HCT116 (cell line): Measurements from ENCODE around the gene UQCC5. TPM values are rescaled to one million over a fixed set of nuclear protein-coding genes. Genes with fewer than 3 reads are reported as not detected.

Source experiments
- ATAC-seq: fragments of 200-7000 bp; cut with Tn5 transposase; 2 replicates; pipeline ENCODE4 v1.9.1; 2020; ENCODE audit warnings: mild to moderate bottlenecking, moderate library complexity
- BruUV-seq: library from RNA; stranded (reverse); fragments of 400-500 nt; replicated peaks from 2 replicates; lab custom pipeline; 2021; lab: Mats Ljungman, UMichigan
- CTCF ChIA-PET: fragments of 300-600 bp; sonication (Branson Sonifier 250); formaldehyde crosslinking; loops from one replicate; lab custom pipeline; 2021; ENCODE audit warnings: antibody characterized with exemption; lab: Charles Lee
- POLR2A ChIA-PET: fragments of 300-600, 350-600 bp; sonication (Branson Sonifier 250); formaldehyde crosslinking; loops from one replicate; lab custom pipeline; 2021; ENCODE audit warnings: antibody characterized with exemption; lab: Charles Lee
- RAD21 ChIA-PET, 2 experiments: fragments of 300-600 bp; sonication (Branson Sonifier 250); formaldehyde crosslinking; loops; one replicate each; lab custom pipeline; 2023; ENCODE audit warnings: low total read pairs in 2 of 2; ENCODE audit not compliant: uncharacterized antibody in 2 of 2, unreplicated experiment in 2 of 2, low non-redundant PET in 1 of 2; lab: Charles Lee
- DNase-seq: peaks from one replicate; pipeline ENCODE4 v3.0.0-alpha.2; 2010; ENCODE audit warnings: low read depth, low spot score
- H2AFZ ChIP-seq: fragments of 200-600 bp; shearing (Covaris generic), sonication (generic); 2 replicates; pipeline ENCODE4 v1.6.1; 2017; ENCODE audit warnings: low read depth, mixed run types, mixed read lengths, antibody characterized with exemption, low read length; ENCODE audit not compliant: poor library complexity, severe bottlenecking
- H3K27ac ChIP-seq: 2 replicates; pipeline ENCODE4 v1.5.1; 2012; ENCODE audit warnings: low read depth, low read length
- H3K27me3 ChIP-seq: fragments of 200-600 bp; sonication (generic); 2 replicates; pipeline ENCODE4 v1.6.1; 2016; ENCODE audit warnings: mixed run types, low read length, mixed read lengths; ENCODE audit not compliant: insufficient read depth
- H3K36me3 ChIP-seq, 2 experiments: fragments of 200-500 bp in 1 of 2; fragments of 200-600 bp in 1 of 2; sonication (Bioruptor generic) in 1 of 2; sonication (generic) in 1 of 2; 2 replicates each; pipeline versions ENCODE4 v1.5.1 to v1.6.1; 2014 to 2016; ENCODE audit warnings: low read length in 2 of 2, inconsistent platforms in 1 of 2, mixed read lengths in 1 of 2, mixed run types in 1 of 2; ENCODE audit not compliant: insufficient read depth in 2 of 2, control insufficient read depth in 1 of 2
- H3K4me1 ChIP-seq, 2 experiments: fragments of 200-600 bp in 1 of 2; sonication (generic) in 1 of 2; 2 replicates each; pipeline versions ENCODE4 v1.5.1 to v1.6.1; 2012 to 2017; ENCODE audit warnings: low read length in 2 of 2, inconsistent platforms in 1 of 2, mild to moderate bottlenecking in 1 of 2, mixed read lengths in 1 of 2, mixed run types in 1 of 2, moderate library complexity in 1 of 2; ENCODE audit not compliant: insufficient read depth in 2 of 2, control insufficient read depth in 1 of 2
- H3K4me2 ChIP-seq: fragments of 200-600 bp; sonication (generic); 2 replicates; pipeline ENCODE4 v1.6.1; 2017; ENCODE audit warnings: mixed run types, low read length, mixed read lengths
- H3K4me3 ChIP-seq, 2 experiments: fragments of 200-600 bp in 1 of 2; sonication (generic) in 1 of 2; replicated peaks in 1 of 2; 2 replicates each; pipeline ENCODE4 v1.5.1; 2011 to 2016; ENCODE audit warnings: low read length in 2 of 2, control low read depth in 1 of 2, low read depth in 1 of 2, mild to moderate bottlenecking in 1 of 2, mixed read lengths in 1 of 2, mixed run types in 1 of 2
- H3K79me2 ChIP-seq: fragments of 200-600 bp; sonication (generic); 2 replicates; pipeline ENCODE4 v1.6.1; 2017; ENCODE audit warnings: mild to moderate bottlenecking, mixed run types, low read length, moderate library complexity, mixed read lengths; ENCODE audit not compliant: insufficient read depth
- H3K9ac ChIP-seq: fragments of 200-600 bp; sonication (generic); 2 replicates; pipeline ENCODE4 v1.6.1; 2016; ENCODE audit warnings: low read length, mixed read lengths
- H3K9me2 ChIP-seq: fragments of 200-600 bp; sonication (generic), shearing (Covaris generic); 2 replicates; pipeline ENCODE4 v1.6.1; 2017; ENCODE audit warnings: mixed run types, mild to moderate bottlenecking, moderate library complexity; ENCODE audit not compliant: insufficient read depth
- H3K9me3 ChIP-seq, 2 experiments: fragments of 200-500 bp in 1 of 2; fragments of 200-600 bp in 1 of 2; sonication (Bioruptor generic) in 1 of 2; sonication (generic) in 1 of 2; 2 replicates each; pipeline ENCODE4 v1.6.1; 2014 to 2017; ENCODE audit warnings: low read length in 2 of 2, mixed read lengths in 2 of 2, inconsistent platforms in 1 of 2, low read depth in 1 of 2, mild to moderate bottlenecking in 1 of 2, mixed run types in 1 of 2, moderate library complexity in 1 of 2; ENCODE audit not compliant: control insufficient read depth in 1 of 2, insufficient read depth in 1 of 2
- H4K20me1 ChIP-seq: fragments of 200-600 bp; sonication (generic), shearing (Covaris generic); 2 replicates; pipeline ENCODE4 v1.6.1; 2017; ENCODE audit warnings: mixed run types, mild to moderate bottlenecking, moderate library complexity; ENCODE audit not compliant: insufficient read depth
- CEBPB ChIP-seq: IDR thresholded peaks from 2 replicates; pipeline ENCODE4 v1.6.1; 2012; ENCODE audit warnings: low read depth
- EGR1 ChIP-seq: IDR thresholded peaks from 2 replicates; pipeline ENCODE4 v1.6.1; 2012; ENCODE audit warnings: low read depth
- EZH2 ChIP-seq: fragments of 200-600 bp; sonication (generic); IDR thresholded peaks from 2 replicates; pipeline ENCODE4 v1.6.1; 2017; ENCODE audit warnings: antibody characterized with exemption, mixed run types
- EZH2phosphoT487 ChIP-seq: fragments of 200-600 bp; IDR thresholded peaks from 2 replicates; pipeline ENCODE4 v1.6.1; 2018; ENCODE audit warnings: antibody characterized with exemption, borderline replicate concordance
- FOSL1 ChIP-seq: IDR thresholded peaks from 2 replicates; pipeline ENCODE4 v1.6.1; 2012; ENCODE audit warnings: low read depth
- JUND ChIP-seq: IDR thresholded peaks from 2 replicates; pipeline ENCODE4 v1.6.1; 2012
- POLR2AphosphoS5 ChIP-seq: IDR thresholded peaks from 2 replicates; pipeline ENCODE4 v1.6.1; 2011; ENCODE audit warnings: mild to moderate bottlenecking, low read depth, low read length, moderate library complexity
- RAD21 ChIP-seq: IDR thresholded peaks from 2 replicates; pipeline ENCODE4 v1.6.1; 2012; ENCODE audit warnings: low read depth, mild to moderate bottlenecking
- REST ChIP-seq: IDR thresholded peaks from 2 replicates; pipeline ENCODE4 v1.6.1; 2012; ENCODE audit warnings: low read depth
- SIN3A ChIP-seq: IDR thresholded peaks from 2 replicates; pipeline ENCODE4 v1.6.1; 2012; ENCODE audit warnings: low read depth
- SRF ChIP-seq: IDR thresholded peaks from 2 replicates; pipeline ENCODE4 v1.6.1; 2012; ENCODE audit warnings: low read depth
- TCF7L2 ChIP-seq: IDR thresholded peaks from 2 replicates; pipeline ENCODE4 v1.7.0; 2011; ENCODE audit warnings: borderline replicate concordance, inconsistent platforms; ENCODE audit not compliant: insufficient read depth, insufficient read length; ENCODE audit errors: extremely low read depth
- ZFX ChIP-seq: fragments of 450-650 bp; IDR thresholded peaks from 2 replicates; pipeline ENCODE4 v1.6.1; 2017
- ZNF274 ChIP-seq: fragments of 200-500 bp; sonication (Bioruptor generic); IDR thresholded peaks from 2 replicates; pipeline ENCODE4 v1.6.1; 2014; ENCODE audit warnings: mild to moderate bottlenecking, low read depth, low read length, inconsistent platforms
- intact Hi-C: fragments of 100-400 bp; cut with micrococcal nuclease; formaldehyde crosslinking; loops from 2 replicates; pipeline ENCODE4 v1.10.0; 2022
- total RNA-seq: library from RNA; stranded (reverse); gene quantifications from one replicate; pipeline ENCODE4 v1.2.1, GENCODE V29; 2021; ENCODE audit not compliant: unreplicated experiment
- TF ChIP-seq, protein P1 (sequence below), 3 experiments: fragments of 200-600 bp in 1 of 3; sonication (generic) in 1 of 3; IDR thresholded peaks in 2 of 3; conservative IDR thresholded peaks in 1 of 3; 2 replicates each; pipeline ENCODE4 v1.5.1; 2012 to 2017; ENCODE audit warnings: low read depth in 2 of 3, low read length in 2 of 3, antibody characterized with exemption in 1 of 3, borderline replicate concordance in 1 of 3, control low read depth in 1 of 3, mild to moderate bottlenecking in 1 of 3, mixed read lengths in 1 of 3, mixed run types in 1 of 3, moderate library complexity in 1 of 3; ENCODE audit not compliant: insufficient read depth in 1 of 3

The UQCC5 gene
- total RNA-seq, 1 experiment from 2014 or later = 14.1 TPM

DNA sequence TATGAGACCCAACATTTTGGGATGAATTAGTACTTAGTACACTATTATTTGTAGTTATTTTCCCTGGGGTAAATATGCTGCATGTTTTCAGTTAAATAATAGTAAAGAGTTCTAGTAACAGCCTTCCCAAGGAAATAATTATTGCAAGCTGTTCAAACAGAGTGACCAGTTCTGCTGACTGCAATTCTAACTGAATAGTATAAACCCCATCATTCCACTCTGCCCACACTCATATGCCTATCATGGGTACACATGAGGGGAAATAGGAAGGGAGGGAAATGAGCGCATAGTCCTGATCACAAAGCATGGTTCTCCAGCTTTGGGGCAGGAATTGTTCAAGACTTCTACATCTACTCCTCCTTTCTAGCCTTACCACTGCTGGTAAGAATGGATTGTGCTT is 18.7 kb downstream of the UQCC5 start:
- H3K4me2 ChIP-seq = no peak overlapping the region
- intact Hi-C loops = no loop called here
- peaks cover 6 to 23% of the 10 kb centered on the region in 2 experiments for H3K36me3 ChIP-seq
- no peak overlapping the region for H3K27ac ChIP-seq
- no peak overlapping the region for H3K9ac ChIP-seq
- ChIA-PET RAD21 (no interaction called here), POLR2A (no interaction called here), CTCF (no interaction called here)
- H3K4me1 ChIP-seq = no peaks in the 10 kb centered on the region
- H3K9me3 ChIP-seq = no peaks in the 10 kb centered on the region
- TF ChIP-seq RAD21 = no peak
- no TSS peak for BruUV-seq
- no peak for DNase-seq
- ATAC-seq = no peak
- no peaks in the 10 kb centered on the region for H4K20me1 ChIP-seq
- H3K79me2 ChIP-seq = no peaks in the 10 kb centered on the region
- H3K9me2 ChIP-seq = no peaks in the 10 kb centered on the region
- no peak overlapping the region for H2AFZ ChIP-seq
- no peaks in the 10 kb centered on the region for H3K27me3 ChIP-seq
- no peak overlapping the region for H3K4me3 ChIP-seq

- Histone ChIP-seq H3K9me2 (no peaks in the 10 kb centered on the region), H3K9ac (no peak overlapping the region), H3K27ac (no peak overlapping the region), H3K36me3 (peaks cover 13 to 24% of the 10 kb centered on the region in 2 experiments; a peak in 3 of 4 replicates), H3K4me3 (no peak overlapping the region), H3K79me2 (no peaks in the 10 kb centered on the region), H4K20me1 (no peaks in the 10 kb centered on the region; the same call in 1 of the 2 replicates), H3K9me3 (no peaks in the 10 kb centered on the region), H2AFZ (no peak overlapping the region), H3K4me1 (no peaks in the 10 kb centered on the region), H3K4me2 (no peak overlapping the region), H3K27me3 (no peaks in the 10 kb centered on the region)
- no peak for DNase-seq
- intact Hi-C loops = no loop called here
- POLR2A ChIA-PET = no interaction called here
- CTCF ChIA-PET = no interaction called here
- no peak for ATAC-seq
- no TSS peak for BruUV-seq
- RAD21 ChIA-PET = no interaction called here
- no peak for TF ChIP-seq EZH2phosphoT487
- no peak for TF ChIP-seq CEBPB
- no peak for TF ChIP-seq TCF7L2
- TF ChIP-seq, protein P1, sequence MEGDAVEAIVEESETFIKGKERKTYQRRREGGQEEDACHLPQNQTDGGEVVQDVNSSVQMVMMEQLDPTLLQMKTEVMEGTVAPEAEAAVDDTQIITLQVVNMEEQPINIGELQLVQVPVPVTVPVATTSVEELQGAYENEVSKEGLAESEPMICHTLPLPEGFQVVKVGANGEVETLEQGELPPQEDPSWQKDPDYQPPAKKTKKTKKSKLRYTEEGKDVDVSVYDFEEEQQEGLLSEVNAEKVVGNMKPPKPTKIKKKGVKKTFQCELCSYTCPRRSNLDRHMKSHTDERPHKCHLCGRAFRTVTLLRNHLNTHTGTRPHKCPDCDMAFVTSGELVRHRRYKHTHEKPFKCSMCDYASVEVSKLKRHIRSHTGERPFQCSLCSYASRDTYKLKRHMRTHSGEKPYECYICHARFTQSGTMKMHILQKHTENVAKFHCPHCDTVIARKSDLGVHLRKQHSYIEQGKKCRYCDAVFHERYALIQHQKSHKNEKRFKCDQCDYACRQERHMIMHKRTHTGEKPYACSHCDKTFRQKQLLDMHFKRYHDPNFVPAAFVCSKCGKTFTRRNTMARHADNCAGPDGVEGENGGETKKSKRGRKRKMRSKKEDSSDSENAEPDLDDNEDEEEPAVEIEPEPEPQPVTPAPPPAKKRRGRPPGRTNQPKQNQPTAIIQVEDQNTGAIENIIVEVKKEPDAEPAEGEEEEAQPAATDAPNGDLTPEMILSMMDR (IDR thresholded peaks at IDR 0.05 in 2 of 3, conservative IDR thresholded peaks at IDR 0.05 in 1 of 3; ENCODE audit: borderline replicate concordance in 1 of 3, insufficient read depth in 1 of 3, low read depth in 2 of 3, low read length in 2 of 3) = no peak
- no peak for TF ChIP-seq SRF
- no peak for TF ChIP-seq EGR1
- TF ChIP-seq RAD21 = no peak
- no peak for TF ChIP-seq SIN3A
- TF ChIP-seq POLR2AphosphoS5 = no peak
- no peak for TF ChIP-seq FOSL1
- TF ChIP-seq ZNF274 = no peak
- no peak for TF ChIP-seq ZFX
- no peak for TF ChIP-seq EZH2
- no peak for TF ChIP-seq JUND
- TF ChIP-seq REST = no peak
These were observed 20.9 kb downstream of the UQCC5 start for GRCh38 chr3:52557011-52557960.
